Measurements from ENCODE around the gene BRD7. TPM values are rescaled to one million over a fixed set of nuclear protein-coding genes. Genes with fewer than 3 reads are reported as not detected.

Gene BRD7
- total and polyA plus RNA-seq, 10 of the 15 experiments (the other 5 are each of a cell fraction or from before 2014, with no cell fraction given): 16.9 to 74.7 (median 52.0) TPM

GRCh38 chr16:50389900-50390299 is 21.1 kb upstream of the BRD7 start (continued):
- TF ChIP-seq ZNF687 (IDR thresholded peaks at IDR 0.05) (no peak), NR2C2 (IDR thresholded peaks at IDR 0.05; ENCODE audit: borderline replicate concordance, control insufficient read depth, insufficient read length, low read depth) (no peak), FOXK2 (IDR thresholded peaks at IDR 0.05) (no peak)

DNA sequence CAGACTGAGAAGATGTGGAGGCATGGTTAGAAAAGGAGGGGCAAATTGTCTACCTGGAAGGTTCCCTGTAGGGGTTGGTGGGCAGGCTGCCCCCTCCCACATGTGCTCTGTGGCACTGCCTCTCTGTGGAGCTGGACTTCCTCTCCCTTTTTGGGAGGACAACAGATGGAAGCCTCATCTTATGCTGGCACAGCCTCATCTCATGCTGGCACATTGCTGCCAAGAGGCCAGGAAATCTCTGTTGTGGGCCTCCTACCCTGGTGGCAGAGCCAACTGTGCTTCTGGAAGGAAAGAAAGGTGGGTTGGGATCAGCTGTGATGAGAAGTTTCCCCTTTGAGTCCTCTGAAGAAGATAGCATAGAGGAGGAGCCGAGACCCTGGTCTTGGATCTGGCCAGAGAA is 19.7 kb upstream of the BRD7 start:
- FAIRE-seq (no peak), DNase-seq (ENCODE audit: low read depth, low spot score) (no peak), ATAC-seq (no peak)
- Histone ChIP-seq H3K9me3 (replicated peaks; ENCODE audit: control insufficient read depth, insufficient read depth, low read length) (no peaks in the 10 kb centered on the region), H3K36me3 (ENCODE audit: control insufficient read depth in 2 of 2, insufficient read depth in 2 of 2, low read length in 1 of 2) (no peaks in the 10 kb centered on the region), H4K20me1 (ENCODE audit: control insufficient read depth, insufficient read depth) (no peaks in the 10 kb centered on the region), H3K79me2 (ENCODE audit: control insufficient read depth, insufficient read depth, low read length) (no peaks in the 10 kb centered on the region), H3K27me3 (replicated peaks in 1 of 2; ENCODE audit: control insufficient read depth in 2 of 2, insufficient read depth in 2 of 2, low read length in 1 of 2) (peaks cover 0 to 1% of the 10 kb centered on the region in 2 experiments; a peak in 2 of 4 replicates), H3K4me1 (ENCODE audit: control insufficient read depth, insufficient read depth, low read length) (no peaks in the 10 kb centered on the region), H2AFZ (ENCODE audit: control insufficient read depth, low read depth, low read length) (no peak overlapping the region), H3K4me2 (ENCODE audit: control insufficient read depth, insufficient read depth) (no peak overlapping the region), H3K9ac (ENCODE audit: control insufficient read depth, insufficient read depth, low read length) (no peak overlapping the region), H3K27ac (ENCODE audit: control insufficient read depth, insufficient read depth) (no peak overlapping the region), H3K4me3 (no peak overlapping the region)
- no TSS peak for BruUV-seq (replicated peaks)
- 0% methylated on average over 1 of the region's 1 CpG for WGBS (ENCODE audit: insufficient coverage, insufficient replicate concordance, low lambda C conversion rate, missing lambda C conversion rate)
- CTCF ChIA-PET: interaction anchor here (0.8 kb wide), 1 partner anchor 364 kb away, joined by 3 read pairs; no protein-coding TSS in a partner anchor
- SMC1A ChIA-PET (ENCODE audit: uncharacterized antibody, unreplicated experiment): interaction anchor here (1.2 kb wide), 1 partner anchor 11 kb away, joined by 3 read pairs; no protein-coding TSS in a partner anchor
- intact Hi-C loops (cut with micrococcal nuclease; ENCODE audit: unreplicated experiment) (no loop called here), in situ Hi-C loops (cut with MboI) (no loop called here)
- RAD21 ChIA-PET (ENCODE audit: unreplicated experiment): no interaction called here
- POLR2A ChIA-PET: no interaction called here
- TF ChIP-seq EGR1 (IDR thresholded peaks at IDR 0.05; ENCODE audit: borderline replicate concordance in 1 of 2, low read depth in 2 of 2, low read length in 2 of 2) (no peak), ZZZ3 (IDR thresholded peaks at IDR 0.05; ENCODE audit: control insufficient read depth, insufficient read length, low read depth) (no peak), IRF4 (IDR thresholded peaks at IDR 0.05; ENCODE audit: low read depth, low read length) (no peak), POLR2AphosphoS2 (IDR thresholded peaks at IDR 0.05; ENCODE audit: low read depth, low read length) (no peak), GATAD2B (conservative IDR thresholded peaks at IDR 0.05; ENCODE audit: low read depth) (no peak), YBX1 (IDR thresholded peaks at IDR 0.05) (no peak), HCFC1 (IDR thresholded peaks at IDR 0.05; ENCODE audit: low read length) (no peak), BRCA1 (IDR thresholded peaks at IDR 0.05; ENCODE audit: low read depth, low read length) (no peak), DPF2 (IDR thresholded peaks at IDR 0.05) (no peak), SIN3A (IDR thresholded peaks at IDR 0.05; ENCODE audit: low read depth, low read length) (no peak)
- TF ChIP-seq, protein P1, sequence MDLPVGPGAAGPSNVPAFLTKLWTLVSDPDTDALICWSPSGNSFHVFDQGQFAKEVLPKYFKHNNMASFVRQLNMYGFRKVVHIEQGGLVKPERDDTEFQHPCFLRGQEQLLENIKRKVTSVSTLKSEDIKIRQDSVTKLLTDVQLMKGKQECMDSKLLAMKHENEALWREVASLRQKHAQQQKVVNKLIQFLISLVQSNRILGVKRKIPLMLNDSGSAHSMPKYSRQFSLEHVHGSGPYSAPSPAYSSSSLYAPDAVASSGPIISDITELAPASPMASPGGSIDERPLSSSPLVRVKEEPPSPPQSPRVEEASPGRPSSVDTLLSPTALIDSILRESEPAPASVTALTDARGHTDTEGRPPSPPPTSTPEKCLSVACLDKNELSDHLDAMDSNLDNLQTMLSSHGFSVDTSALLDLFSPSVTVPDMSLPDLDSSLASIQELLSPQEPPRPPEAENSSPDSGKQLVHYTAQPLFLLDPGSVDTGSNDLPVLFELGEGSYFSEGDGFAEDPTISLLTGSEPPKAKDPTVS (IDR thresholded peaks at IDR 0.05; ENCODE audit: low read depth, low read length): no peak
- TF ChIP-seq, protein P2, sequence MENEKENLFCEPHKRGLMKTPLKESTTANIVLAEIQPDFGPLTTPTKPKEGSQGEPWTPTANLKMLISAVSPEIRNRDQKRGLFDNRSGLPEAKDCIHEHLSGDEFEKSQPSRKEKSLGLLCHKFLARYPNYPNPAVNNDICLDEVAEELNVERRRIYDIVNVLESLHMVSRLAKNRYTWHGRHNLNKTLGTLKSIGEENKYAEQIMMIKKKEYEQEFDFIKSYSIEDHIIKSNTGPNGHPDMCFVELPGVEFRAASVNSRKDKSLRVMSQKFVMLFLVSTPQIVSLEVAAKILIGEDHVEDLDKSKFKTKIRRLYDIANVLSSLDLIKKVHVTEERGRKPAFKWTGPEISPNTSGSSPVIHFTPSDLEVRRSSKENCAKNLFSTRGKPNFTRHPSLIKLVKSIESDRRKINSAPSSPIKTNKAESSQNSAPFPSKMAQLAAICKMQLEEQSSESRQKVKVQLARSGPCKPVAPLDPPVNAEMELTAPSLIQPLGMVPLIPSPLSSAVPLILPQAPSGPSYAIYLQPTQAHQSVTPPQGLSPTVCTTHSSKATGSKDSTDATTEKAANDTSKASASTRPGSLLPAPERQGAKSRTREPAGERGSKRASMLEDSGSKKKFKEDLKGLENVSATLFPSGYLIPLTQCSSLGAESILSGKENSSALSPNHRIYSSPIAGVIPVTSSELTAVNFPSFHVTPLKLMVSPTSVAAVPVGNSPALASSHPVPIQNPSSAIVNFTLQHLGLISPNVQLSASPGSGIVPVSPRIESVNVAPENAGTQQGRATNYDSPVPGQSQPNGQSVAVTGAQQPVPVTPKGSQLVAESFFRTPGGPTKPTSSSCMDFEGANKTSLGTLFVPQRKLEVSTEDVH (IDR thresholded peaks at IDR 0.05; ENCODE audit: low read depth, partially characterized antibody): no peak

Measured in GM12878 (cell line).